Lung microvascular endothelial cell (primary cell): ENCODE measurements around the gene C1QB. TPM values are rescaled to one million over a fixed set of nuclear protein-coding genes. Genes with fewer than 3 reads are reported as not detected.

Experiments
- DNase-seq, 2 donors: peaks; one replicate each; pipeline versions ENCODE4 v3.0.0 to v3.0.0-alpha.2; 2010; ENCODE audit warnings: low read depth in 2 of 2
- total RNA-seq: library from RNA; depleted of rRNA; stranded (reverse); fragments of >200 nt; gene quantifications from 2 replicates; pipeline ENCODE4 v1.2.1, GENCODE V29; 2014

The C1QB gene
- total RNA-seq = not detected in 2 replicates

- DNase-seq = no peak
Measured at GRCh38 chr1:22652881-22653316, at the start of gene C1QB. Gene C1QB, plus strand, starts transcription at chr1:22653236. Its CDS starts 6,227 bp downstream, at chr1:22659463.

GRCh38 chr1:22606161-22606560 is 46.9 kb upstream of the C1QB start:
- no peak for DNase-seq

- peak in 1 of 2 donors; percentile 9 for DNase-seq
Measured at GRCh38 chr1:22607154-22607553, 45.9 kb upstream of the C1QB start.

GRCh38 chr1:22608361-22608760 is 44.7 kb upstream of the C1QB start:
- no peak for DNase-seq

DNA sequence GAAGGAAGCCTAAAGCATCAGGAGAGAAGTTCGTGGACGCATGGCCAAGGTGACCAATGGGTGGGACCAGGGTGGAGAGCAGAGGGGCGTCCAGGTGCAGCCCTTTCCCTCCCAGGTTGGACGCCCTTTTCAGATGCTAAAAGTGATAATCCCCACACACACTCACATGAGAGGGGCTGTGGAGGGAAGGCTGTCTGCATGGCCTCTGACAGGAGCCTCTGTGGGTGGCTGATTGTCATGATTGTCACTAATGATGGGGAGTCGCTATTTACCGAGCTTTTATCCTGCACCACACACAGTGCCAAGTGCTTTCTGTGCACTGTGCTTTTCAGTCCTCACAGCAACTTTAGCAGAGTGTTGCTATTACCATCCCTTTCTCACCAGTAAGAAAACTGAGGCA is 43.7 kb upstream of the C1QB start:
- no peak for DNase-seq

DNA sequence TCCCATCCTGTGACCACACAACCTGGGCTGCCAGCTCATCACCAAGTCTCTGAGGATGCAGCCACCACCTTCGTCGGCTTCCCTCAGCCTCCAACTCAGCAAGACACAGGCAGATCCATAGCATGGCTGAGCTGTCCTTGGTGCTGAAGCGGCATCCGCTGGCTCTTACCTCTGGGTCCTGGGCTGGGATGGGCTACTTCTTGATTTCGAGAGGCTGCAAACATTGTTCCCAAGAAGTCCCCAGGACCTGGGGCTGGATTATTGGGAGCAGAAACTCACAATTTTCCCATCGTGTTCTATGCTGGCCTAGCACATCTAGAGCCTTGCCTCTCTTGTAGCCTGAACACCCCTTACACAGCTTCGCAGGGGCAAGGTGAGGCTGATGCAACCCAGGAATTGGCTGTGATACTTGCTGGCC is 41.5 kb upstream of the C1QB start:
- peak; percentile 61 to 67 for DNase-seq

- DNase-seq = no peak
Measured at GRCh38 chr1:22612671-22613571, 40.1 kb upstream of the C1QB start.

- no peak for DNase-seq
Measured at GRCh38 chr1:22613572-22613918, 39.5 kb upstream of the C1QB start.

GRCh38 chr1:22613951-22614350 is 39.1 kb upstream of the C1QB start:
- no peak for DNase-seq

DNA sequence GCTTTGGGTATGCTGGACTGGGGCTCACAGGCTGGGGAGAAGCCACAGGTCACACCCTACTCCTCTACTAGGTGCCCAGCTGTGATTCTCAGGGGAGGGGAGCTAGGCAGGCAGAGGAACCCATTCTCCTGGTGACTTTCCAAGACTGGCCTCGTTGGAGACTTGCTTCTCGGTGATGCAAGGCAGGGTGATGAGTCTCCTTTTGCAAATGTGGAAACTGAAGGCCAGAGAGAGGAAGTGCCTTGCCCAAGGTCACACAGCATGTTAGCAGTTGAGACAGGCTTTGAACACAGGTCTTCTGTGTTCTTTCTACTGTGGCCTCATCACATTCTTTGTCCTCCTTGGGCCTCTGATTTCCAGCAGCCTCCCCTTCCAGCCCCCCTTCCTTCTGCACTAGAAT is 37.1 kb upstream of the C1QB start:
- no peak for DNase-seq

DNA sequence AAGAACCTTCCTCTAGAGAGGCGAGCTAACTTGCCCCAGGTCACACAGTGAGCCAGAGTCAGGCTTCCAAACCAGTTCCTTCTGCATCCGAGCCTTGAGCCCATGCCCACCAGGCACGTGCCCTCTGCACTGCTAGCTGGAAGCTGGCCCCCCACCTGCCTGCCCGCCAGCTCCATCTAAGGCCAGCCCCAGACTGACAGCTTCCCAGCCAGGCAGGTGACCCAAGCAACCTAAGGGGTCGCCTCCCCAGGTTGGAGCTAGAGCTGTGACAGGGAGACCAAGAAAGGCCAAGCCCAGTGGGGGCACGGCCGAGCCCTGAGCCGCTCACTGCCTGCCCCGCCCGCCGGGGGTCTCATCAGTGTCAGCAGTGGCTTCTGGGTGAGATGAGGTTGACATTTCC is 36.5 kb upstream of the C1QB start:
- DNase-seq = no peak

GRCh38 chr1:22618056-22618455 is 35.0 kb upstream of the C1QB start:
- DNase-seq = no peak

- no peak for DNase-seq
Measured at GRCh38 chr1:22619252-22619651, 33.8 kb upstream of the C1QB start.

- no peak for DNase-seq
Measured at GRCh38 chr1:22619798-22620197, 33.2 kb upstream of the C1QB start.

DNA sequence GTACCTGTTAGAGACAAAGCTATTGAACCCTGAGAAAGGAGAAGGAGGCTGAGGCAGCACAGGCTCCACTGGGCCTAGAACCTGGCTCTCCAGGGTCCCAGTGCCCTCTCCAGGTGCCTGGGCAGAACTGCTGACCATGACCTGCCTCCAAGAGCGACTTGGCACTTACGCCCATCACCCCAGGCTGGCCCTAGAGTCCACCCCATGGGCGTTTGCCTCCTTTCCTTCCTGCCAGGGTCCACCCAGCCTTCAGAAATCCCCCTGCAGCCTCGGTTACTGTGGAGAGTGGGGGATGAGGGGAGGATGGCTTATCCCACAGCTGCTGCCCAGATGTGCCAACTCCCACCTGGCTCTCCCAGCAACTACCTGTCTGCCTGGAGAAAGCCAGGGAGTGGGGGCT is 31.3 kb upstream of the C1QB start:
- no peak for DNase-seq

GRCh38 chr1:22625262-22625925 is 27.6 kb upstream of the C1QB start:
- peak; percentile 17 for DNase-seq

GRCh38 chr1:22626237-22627157 is 26.5 kb upstream of the C1QB start:
- no peak for DNase-seq

GRCh38 chr1:22627331-22627730 is 25.7 kb upstream of the C1QB start:
- no peak for DNase-seq

DNA sequence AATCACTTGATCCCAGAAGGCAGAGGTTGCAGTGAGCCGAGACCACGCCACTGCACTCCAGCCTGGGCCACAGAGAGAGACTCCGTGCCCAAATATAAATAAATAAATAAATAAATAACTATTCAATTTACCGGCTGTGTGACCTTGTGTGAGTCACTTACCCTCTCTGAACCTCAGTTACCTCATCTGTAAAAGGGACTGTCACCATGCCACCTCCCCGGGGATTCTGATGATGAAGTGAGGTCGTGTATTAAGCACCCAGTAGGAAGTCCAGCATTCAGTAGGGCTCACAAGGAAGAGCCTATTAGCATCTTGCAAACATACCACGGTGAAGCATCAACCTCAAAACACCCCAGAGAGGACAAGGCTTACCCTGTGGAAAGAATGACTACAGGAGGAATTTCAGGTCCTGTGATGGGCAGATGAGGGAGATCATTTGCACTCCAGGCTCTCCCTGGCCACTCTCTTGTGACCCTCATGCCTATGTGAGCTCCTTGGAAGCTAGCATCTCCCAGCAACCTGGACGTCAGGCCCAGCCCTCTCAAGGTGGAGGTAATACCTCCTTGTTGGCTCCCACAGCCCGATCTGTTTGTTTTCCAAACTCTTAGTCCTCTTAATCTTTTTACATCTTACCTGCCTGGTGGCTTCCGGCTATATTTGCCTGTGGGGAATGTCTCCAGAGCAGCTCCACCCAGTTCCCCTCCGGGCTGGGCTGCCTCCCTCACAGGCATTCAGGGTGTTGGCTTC is 24.2 kb upstream of the C1QB start:
- DNase-seq = no peak

GRCh38 chr1:22629886-22630285 is 23.1 kb upstream of the C1QB start:
- DNase-seq = no peak
